G401 (cell line): ENCODE measurements around the gene APOL3. TPM values are rescaled to one million over a fixed set of nuclear protein-coding genes. Genes with fewer than 3 reads are reported as not detected.
"Not testable (repeated sequence)": the region's sequence is repeated elsewhere in the genome, so short reads cannot be mapped to it uniquely, and the experiment has no call there.

Experiments used
- DNase-seq: peaks from one replicate; pipeline ENCODE4 v3.0.0-alpha.2; 2015; ENCODE audit warnings: low spot score
- in situ Hi-C: cut with HindIII; loops from 2 replicates; pipeline ENCODE4 v1.10.0; 2016; ENCODE audit warnings: low sequenced_read_pairs, mixed read lengths
- total RNA-seq: library from RNA; depleted of rRNA; stranded (reverse); fragments of >200 nt; shearing (Covaris generic); gene quantifications from 2 replicates; pipeline ENCODE4 v1.2.3, GENCODE V29; 2014; rRNA removed

APOL3 gene, protein sequence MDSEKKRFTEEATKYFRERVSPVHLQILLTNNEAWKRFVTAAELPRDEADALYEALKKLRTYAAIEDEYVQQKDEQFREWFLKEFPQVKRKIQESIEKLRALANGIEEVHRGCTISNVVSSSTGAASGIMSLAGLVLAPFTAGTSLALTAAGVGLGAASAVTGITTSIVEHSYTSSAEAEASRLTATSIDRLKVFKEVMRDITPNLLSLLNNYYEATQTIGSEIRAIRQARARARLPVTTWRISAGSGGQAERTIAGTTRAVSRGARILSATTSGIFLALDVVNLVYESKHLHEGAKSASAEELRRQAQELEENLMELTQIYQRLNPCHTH
- not detected in 2 replicates for total RNA-seq

DNA sequence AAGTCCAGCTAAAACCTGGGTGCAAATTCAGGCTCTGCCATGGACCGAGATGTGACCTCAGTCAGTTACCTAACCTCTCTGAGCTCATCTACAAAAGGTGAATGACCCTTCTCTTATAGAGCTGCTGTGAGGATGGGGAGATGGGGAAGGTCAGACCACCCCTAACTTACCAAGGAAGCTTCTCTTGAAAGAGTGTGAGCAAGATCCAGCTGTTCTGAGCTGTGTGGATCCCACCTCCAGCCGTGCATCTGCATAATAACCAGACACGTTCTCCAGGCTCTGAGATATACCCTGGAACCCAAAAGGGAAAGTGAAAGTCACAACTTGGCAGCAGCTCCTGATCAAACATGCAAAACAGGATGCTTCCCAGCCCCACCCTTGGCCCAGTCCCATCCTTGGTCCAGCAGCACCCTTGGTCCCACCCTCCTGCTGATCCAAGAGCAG lies at the start of gene APOL3:
TSS of gene APOL3 (minus strand) at position 257 of the 444 bp plus-strand sequence. CDS start 11,700 bp downstream, outside the sequence.
- in situ Hi-C loops, result no loop called here
- DNase-seq, result no peak

DNA sequence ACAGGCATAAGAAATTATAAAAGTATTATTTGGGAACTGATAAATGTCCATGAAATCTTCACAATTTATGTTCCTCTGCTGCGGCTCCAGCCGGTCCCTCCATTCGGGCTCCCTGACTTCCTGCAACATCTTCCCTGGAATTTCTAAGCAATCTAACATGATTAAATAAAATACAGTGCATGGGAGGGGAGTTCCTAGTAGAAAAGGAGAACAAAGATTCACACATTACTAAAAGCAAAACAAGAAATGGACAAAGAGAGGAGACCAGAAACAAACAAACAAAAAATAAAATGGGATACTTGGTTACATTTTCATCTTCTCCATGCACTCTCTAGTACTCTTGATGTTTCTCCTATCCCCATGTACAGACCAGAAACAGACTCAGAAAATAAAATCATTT lies 49.7 kb upstream of the APOL3 start:
- DNase-seq, result no peak
- in situ Hi-C loops, result no loop called here

DNA sequence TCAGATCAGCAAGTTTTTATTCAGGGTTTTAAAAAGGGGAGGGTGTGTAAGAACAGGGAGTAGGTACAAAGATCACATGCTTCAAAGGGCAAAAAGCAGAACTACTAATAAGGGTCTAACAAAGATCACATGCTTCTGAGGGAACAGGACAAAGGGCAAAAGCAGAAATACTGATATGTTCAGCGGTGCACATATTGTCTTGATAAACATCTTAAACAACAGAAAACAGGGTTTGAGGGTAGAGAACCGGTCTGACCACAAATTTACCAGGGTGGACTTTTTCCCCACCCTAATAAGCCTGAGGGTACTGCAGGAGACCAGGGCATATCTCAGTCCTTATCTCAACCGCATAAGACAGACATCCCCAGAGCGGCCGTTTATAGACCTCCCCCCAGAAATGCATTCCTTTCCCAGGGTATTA lies 48.9 kb upstream of the APOL3 start:
- DNase-seq, in situ Hi-C loops: not testable (repeated sequence)

DNA sequence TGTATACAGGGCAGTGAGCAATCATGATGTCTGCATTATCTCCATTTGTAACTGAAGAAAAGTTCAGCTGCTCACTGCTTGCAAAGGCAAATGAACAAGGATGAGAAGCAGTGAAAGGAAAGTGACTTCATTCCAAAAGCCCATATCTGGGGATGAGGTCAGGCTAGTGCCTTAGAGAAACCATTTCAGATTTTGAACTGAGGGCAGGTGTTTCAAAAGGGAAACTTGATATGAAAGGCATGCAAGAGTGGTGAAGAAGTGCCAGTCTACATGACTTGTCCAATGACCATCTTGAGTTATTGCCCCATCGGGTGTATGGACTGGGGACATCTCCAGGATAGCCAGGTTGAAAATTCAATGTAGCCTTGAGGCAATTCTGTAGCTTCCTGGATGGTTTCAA lies 48.4 kb upstream of the APOL3 start:
- in situ Hi-C loops, result no loop called here
- DNase-seq, result no peak

DNA sequence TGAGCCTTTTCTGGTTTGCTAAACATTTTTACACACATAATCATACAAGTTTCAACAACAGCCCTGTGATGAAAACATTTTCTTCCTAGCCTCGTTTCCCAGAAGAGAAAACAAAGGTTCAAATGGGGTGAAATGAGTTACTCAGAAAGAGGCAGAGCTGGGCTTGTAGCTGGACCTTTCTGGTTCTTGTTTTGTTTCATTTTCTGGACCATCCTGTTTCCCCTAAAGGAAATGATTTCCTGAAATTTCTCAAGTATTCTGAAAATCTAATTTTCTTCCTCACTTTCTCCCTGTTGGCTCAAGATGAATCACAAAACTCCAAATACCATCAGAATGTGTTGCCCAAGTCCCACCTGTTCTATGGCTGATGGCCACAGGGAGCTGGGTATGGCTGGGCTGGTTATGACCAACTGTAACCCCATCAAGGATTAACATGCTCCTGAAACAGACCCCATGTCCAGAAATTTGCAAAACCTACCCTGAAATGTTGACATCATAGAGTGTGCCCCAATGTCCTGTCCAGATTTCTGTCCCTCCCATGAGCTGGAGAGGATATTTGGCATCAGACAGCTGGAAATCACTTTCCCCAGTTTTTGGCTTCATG lies 47.7 kb upstream of the APOL3 start:
- no peak for DNase-seq
- in situ Hi-C loops, result no loop called here

DNA sequence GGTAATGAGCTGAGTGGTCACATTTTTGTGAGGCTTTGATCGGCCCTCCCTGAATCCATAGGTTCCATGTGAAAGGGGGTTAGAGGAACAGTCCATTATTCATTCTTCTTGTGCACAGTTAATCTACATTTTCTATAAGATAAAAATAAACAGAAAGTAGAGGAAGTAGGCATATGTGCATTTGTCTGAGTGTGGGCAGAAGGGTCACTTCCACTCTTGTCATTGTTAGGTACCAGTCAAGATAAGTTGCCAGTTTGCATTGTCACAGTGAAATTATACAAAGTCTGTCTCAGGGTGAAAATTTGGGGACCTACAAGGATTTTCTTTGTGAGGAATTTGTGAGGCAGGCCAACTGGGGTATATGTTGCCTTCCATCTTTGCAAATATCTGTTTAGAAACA lies 45.7 kb upstream of the APOL3 start:
- DNase-seq, result no peak
- in situ Hi-C loops, result no loop called here

DNA sequence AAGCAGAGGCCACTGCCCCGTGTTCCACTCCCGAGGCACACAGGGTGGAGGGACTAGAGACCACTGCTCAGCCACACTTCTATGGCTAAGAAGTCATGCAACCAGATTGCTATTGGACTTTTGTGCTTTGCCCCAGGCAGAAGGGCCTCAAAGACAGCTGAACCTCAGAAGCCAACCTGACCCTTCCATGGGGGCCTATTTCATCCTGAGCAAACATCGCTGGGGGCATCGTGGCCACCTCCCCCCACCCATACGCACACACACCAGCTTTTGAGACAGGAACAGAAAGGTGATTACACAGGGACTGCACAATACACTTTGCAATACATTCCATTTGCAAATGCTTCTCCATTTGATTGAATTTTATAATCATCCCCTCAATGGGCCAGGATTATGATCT lies 45.0 kb upstream of the APOL3 start:
- in situ Hi-C loops, DNase-seq: not testable (repeated sequence)

DNA sequence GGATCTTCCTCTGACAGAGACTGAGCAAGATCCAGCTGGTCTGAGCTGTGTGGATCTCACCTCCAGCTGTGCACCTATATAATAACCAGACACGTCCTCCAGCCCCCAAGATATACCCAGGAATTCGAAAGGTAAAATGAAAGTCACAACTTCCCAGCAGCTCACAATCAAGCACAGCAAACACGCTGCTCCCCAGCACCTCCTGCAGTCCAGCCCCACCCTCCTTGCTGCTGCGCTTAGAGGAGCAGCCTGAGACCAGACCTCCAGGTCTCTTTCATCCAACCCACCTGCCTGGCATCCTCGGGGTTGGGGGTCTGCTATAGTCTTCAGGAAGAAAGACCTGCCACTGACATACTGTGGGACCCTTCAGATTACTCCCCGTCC lies 44.1 kb upstream of the APOL3 start:
- no peak for DNase-seq
- in situ Hi-C loops, result no loop called here

DNA sequence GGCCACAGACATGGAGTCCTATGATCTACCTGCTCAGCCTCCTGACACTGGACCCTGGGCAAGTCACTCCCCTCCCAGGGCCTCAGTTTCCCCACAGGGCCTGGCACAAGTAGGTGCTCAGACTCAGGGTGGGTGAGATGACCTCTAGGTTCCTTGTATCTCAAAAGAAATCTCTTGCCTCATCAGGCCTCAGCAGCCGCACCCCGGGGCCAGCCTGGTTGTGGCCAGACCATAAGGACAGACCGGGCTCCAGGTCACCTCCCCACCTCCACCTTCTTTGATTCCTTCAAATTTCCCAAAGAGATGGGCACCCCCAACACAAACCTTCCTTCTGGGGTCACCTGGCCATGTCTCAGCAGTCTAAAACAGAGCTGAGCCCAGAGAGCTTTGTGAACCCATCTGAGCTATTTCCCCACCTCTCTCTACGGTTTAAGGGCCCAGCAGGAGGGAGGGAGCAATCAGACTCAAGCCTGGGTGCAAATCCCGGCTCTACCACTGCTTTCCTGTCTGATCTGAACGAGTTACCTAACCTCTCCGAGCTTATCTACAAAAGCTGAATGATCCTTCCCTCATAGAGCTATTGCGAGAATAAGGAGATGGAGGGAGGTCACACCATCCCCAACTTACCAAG lies 43.6 kb upstream of the APOL3 start:
- no peak for DNase-seq
- in situ Hi-C loops, result no loop called here

DNA sequence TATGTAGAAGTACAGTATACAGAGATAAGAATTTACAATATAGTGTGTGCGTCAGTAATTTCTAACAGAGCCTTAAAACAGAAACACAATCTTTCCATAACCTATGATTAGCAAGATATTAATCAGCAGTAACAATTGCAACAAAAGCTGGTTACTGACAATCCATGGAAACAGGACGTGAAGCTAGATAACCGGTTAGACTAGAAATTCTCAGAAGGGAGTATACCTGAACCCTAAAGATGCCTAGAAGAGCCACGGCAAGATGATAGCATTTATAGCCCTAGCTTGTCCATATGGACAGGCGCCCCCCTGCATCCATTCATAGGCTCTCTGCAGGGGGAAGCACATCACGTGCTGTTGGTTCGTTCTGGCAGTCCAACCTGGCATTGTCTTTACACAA lies 42.9 kb upstream of the APOL3 start:
- DNase-seq, result peak; percentile 18
- in situ Hi-C loops, result not testable (repeated sequence)

DNA sequence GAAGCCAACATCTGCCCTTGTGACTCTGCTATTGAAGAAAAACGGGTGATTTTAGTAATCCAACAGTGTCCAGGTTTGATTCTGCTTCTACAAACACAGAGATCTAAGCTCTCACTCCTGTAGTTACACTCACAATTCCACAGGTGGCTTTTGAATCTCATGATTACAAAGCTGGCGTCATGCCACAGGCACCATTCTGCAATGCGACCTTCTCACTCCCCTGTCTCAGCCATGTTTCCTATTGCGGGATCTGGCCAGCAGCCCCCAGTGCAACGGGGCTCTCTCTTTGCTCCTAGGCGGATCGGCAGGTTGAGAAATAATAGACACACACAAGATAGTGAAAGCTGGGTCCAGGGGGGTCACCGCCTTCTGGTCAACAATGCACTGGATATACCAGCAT lies 42.4 kb upstream of the APOL3 start:
- DNase-seq, in situ Hi-C loops: not testable (repeated sequence)

DNA sequence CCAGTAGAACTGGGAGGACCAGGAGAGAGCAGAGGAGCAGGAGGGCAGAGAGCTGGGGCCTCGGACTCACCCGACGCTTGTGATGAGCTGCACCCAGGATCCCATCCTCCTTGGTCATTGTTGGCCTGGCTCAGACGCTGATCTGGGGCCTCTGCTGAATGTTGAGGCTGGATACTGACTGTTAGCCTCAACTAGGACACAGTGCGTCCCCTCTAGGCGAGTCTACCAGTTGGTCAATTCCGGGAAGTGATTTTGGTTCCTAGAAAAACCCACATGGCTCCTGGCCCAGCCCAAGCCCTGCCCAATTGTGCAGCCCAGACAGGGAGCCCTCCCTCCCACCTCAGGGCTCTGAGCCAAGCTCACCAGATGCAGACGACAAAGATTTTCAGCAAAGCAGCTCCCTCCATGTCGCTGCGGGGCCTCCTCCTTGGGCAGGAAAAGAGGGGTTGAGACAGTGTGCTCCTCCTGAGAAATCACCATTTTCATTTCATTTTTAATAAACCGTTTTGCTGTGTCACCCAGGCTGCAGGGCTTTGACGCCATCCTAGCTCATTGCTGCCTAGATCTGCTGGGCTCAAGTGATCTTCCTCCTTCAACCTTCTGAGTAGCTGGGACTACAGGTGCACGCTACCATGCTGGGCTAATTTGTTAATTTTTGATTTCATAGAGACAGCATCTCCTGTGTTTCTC lies 41.2 kb upstream of the APOL3 start, which contains the start of gene APOL4:
TSS of gene APOL4 (minus strand) at position 180 of the 690 bp plus-strand sequence. CDS start at position 105, 75 bp downstream.
- DNase-seq, result peak; percentile 63
- in situ Hi-C loops, result no loop called here

DNA sequence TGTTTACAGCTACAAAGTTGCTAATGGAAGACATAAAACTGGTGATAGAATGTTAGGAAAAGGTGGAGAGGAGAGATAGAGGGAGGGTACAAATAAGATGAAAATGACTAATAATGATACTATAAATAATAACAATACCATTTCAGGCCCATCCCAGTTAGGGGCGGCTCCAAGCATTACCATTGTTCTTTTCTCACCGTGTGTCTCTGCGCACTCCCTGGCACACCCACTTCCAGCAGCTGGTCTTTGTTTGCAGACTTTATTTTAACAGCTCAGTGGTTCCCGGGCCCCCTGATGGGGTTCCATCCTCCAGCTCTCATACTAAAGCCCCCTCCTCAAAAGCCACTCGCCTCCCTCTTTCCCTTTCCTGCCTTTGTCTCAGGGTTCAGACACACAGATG lies 40.5 kb upstream of the APOL3 start:
- DNase-seq, in situ Hi-C loops: not testable (repeated sequence)

DNA sequence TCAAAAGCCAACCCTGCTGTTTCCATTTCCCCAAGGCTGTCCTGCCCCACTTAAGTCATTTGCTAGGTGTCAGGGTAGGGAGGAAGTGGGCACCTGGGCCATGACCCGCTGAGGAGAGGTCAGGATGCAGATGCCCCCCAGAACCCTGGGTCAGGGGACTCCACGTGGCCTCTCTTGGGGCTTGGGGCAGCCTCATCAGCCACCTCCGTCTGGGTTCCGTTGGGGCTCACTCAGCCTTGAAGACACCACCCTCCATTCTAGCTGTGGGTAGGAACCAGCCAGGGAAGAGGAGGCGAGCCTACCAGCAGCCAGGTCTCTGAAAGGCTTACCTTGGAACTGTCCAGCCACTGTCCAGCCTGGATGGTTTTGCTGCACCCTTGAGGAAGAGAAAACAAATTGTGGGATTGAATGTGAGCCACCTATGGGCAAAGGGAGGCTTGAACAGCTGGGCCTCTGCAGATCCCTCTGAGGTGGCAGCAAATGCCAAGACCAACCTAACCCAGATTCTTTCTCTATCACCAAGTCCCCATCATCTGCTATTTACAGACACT lies 38.5 kb upstream of the APOL3 start:
- in situ Hi-C loops, result no loop called here
- DNase-seq, result no peak

DNA sequence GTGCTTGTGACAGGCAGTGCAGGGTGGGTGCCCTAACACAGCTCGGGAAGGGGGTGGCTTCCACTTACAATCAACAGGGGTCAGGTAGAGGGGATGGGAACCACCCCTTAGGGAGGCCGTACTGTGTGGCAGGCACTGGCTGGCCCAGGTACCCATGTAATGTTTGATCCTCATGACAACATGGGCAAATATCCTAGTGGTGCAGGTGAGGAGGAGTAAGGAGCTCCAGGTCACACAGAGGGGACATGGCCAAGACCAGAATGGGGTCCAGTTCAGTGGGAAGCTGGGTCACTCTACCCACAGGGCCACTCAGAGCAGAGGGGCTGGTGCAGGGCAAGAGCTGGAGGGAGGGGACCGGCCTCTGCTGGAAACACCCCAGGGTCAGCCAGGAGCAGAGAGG lies 38.0 kb upstream of the APOL3 start:
- in situ Hi-C loops, result no loop called here
- no peak for DNase-seq

DNA sequence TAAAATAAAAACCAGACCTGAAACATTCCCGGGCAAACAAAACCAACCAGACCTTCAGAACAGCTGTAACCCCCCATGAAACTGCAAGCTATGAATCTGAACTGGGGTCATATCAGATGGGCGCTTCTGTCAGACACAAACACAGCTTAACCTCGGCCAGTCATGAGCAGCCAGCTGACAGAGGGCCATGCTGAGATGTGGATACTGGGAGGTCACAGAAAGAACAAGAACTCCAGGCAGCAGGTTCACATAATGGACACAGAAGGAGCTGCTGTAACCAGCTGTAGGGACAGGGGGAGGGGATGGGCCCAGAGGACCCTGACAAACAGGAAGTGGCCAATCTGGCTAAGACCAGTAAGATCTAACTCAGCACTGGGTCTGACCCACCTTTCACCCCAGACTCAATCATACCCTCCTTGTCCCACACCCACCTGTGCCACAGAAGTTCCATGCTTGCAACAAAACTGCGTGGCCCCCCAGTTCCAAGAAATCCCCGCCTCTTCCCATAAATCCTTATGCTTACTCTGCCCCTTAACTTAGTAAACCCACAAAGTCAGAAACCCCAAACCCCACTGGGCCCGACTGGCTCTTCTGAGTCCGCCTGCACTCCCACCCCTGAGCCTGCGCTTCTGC lies 37.1 kb upstream of the APOL3 start:
- no peak for DNase-seq
- in situ Hi-C loops, result no loop called here

DNA sequence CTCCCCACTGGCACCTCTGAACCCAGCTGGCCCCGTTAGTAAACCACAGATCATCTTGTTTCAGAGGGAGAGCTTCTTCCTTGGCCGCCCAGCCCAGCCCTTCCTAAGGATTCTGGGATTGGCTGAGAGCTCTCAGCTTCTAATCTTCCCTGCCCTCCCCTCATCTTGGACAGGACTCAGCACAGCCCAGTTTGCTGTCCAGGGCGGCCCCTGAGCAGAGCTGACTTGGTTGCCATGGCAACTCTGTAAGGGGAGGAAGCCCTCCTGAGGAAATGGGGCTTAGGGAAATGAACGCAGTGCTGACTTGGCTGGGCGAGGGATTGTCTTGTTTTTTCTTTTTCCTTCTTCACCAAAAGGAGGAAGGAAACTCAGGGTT lies 36.5 kb upstream of the APOL3 start:
- peak; percentile 69 for DNase-seq
- in situ Hi-C loops, result no loop called here

DNA sequence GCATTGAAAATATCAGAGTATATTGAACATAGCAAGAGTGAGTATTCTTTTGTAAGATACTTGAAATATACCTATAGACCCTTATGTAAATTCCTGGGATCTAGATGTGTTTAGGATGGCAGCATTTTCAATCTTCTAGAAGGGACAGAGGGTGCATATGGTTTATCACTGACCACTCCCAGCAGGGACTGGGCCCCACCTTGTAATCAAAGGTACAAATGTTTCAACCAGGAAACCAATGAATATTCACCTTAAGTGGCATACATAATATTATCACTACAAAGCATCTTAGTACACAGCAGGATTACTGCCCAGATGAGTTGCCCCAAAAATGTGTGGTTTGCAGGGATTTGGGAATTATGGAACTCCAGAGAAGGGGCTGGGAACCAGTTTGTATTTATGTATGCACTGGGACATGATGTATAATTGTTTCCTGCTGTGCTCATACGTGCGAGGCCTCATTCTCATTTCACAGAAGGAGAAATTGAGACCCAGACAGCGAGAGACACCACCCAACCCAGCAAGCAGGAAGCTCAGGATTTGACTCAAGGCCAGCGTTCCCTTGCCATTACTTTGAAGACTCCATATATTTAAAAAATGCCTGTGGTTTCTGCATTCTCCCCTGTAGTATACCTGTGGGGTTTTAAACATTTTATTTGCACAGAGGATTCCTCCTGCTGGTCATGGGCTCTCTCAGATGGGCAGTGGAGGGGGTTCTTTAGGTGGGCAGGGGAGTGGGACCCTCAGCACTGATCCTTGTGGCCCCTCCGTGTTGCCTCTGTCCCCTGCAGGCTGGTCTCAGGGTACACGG lies 35.9 kb upstream of the APOL3 start:
- in situ Hi-C loops, result no loop called here
- DNase-seq, result no peak
